HepG2 (cell line): ENCODE data around the gene WNT5B.
"Not testable (repeated sequence)": the region's sequence is repeated elsewhere in the genome, so short reads cannot be mapped to it uniquely, and the experiment has no call there.

ENCODE experiments used
- ATF2 ChIP-seq: sonication (generic); formaldehyde crosslinking; IDR thresholded peaks from 2 replicates; pipeline ENCODE4 v1.4.0; 2020; ENCODE audit warnings: missing genetic modification reagents
- HNRNPL ChIP-seq: fragments of 200-400 bp; formaldehyde crosslinking; IDR thresholded peaks from 2 replicates; pipeline ENCODE4 v1.6.1; 2017; ENCODE audit warnings: mild to moderate bottlenecking, low read depth, low read length
- HNRNPLL ChIP-seq: fragments of 200-400 bp; formaldehyde crosslinking; IDR thresholded peaks from 2 replicates; pipeline ENCODE4 v1.6.1; 2017; ENCODE audit warnings: mild to moderate bottlenecking, low read depth, low read length; ENCODE audit not compliant: poor library complexity, severe bottlenecking
- MZF1 ChIP-seq: sonication (generic); formaldehyde crosslinking; IDR thresholded peaks from 2 replicates; pipeline ENCODE4 v1.8.1; 2023; ENCODE audit warnings: mild to moderate bottlenecking, missing genetic modification reagents, borderline replicate concordance

DNA sequence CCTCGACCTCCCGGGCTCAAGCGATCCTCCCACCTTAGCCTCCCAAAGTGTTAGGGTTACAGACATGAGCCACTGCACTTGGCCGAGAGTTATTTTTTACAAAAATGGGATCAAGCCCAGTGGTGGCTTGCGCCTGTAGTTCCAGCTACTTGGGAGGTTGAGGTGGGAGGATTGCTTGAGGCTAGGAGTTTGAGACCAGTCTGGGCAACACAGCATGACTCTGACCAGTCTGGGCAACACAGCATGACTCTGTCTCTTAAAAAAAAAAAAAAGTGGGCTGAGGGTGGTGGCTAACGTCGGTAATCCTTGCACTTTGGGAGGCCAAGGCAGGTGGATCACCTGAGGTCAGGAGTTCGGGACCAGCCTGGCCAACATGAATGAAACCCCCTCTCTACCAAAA, 66.1 kb downstream of the WNT5B start:
- TF ChIP-seq ATF2; MZF1 (CRISPR knock-in tag); HNRNPLL; HNRNPL: not testable (repeated sequence)
